ENCODE data around the gene PTTG1IP2. TPM values are rescaled to one million over a fixed set of nuclear protein-coding genes. Genes with fewer than 3 reads are reported as not detected.

PTTG1IP2 gene
- total and polyA plus RNA-seq, 12 donors: not detected

DNA sequence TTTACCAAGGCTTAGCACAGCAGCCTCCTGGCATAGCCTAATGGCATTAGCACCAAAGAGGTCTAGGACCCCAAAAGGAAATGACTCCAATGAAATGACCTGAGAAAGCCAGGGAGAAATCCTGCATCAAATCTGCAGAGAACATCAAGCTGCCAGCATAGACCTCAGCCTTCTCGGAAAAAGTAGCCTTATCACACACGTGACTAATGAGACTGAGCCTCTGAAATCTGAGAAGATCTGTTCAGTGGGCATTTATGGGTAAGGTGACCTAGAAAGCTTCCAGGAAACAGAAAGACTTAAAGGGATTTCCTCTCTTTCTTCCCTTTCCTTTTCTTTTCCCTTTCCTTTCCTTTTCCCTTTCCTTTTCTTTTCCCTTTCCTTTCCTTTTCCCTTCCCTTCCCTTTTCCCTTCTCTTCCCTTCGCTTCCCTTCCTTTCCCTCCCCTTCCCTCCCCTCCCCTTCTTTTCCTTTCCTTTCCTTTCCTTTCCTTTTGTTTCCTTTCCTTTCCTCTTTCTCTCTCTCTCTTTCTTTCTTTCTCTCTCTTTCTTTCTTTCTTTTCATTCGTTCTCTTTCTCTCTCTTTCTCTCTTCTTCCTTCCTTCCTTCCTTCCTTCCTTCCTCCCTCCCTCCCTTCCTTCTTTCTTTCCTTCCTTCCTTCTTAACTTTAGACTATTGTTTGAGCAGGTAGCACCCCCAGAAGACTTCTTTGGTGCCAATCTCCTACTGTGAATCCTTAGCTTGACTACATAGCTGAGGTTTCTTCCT is 23.1 kb upstream of the PTTG1IP2 start:
- Histone ChIP-seq H3K36me3 (no peaks in the 10 kb centered on the region), H3K9me3 (no peaks in the 10 kb centered on the region), H3K27ac (no peak overlapping the region), H3K4me3 (no peak overlapping the region), H3K27me3 (no peaks in the 10 kb centered on the region), H3K4me1 (peaks cover 0 to 6% (median 0%) of the 10 kb centered on the region in 9 donors)
- no peak for ATAC-seq
- WGBS, 2 donors: 61 to 62% methylated on average over 4 of the region's 4 CpGs
- intact Hi-C loops (cut with DNase I): no loop called here
- DNase-seq: no peak
- TF ChIP-seq, protein P1, sequence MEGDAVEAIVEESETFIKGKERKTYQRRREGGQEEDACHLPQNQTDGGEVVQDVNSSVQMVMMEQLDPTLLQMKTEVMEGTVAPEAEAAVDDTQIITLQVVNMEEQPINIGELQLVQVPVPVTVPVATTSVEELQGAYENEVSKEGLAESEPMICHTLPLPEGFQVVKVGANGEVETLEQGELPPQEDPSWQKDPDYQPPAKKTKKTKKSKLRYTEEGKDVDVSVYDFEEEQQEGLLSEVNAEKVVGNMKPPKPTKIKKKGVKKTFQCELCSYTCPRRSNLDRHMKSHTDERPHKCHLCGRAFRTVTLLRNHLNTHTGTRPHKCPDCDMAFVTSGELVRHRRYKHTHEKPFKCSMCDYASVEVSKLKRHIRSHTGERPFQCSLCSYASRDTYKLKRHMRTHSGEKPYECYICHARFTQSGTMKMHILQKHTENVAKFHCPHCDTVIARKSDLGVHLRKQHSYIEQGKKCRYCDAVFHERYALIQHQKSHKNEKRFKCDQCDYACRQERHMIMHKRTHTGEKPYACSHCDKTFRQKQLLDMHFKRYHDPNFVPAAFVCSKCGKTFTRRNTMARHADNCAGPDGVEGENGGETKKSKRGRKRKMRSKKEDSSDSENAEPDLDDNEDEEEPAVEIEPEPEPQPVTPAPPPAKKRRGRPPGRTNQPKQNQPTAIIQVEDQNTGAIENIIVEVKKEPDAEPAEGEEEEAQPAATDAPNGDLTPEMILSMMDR (IDR thresholded peaks at IDR 0.05): no peak

DNA sequence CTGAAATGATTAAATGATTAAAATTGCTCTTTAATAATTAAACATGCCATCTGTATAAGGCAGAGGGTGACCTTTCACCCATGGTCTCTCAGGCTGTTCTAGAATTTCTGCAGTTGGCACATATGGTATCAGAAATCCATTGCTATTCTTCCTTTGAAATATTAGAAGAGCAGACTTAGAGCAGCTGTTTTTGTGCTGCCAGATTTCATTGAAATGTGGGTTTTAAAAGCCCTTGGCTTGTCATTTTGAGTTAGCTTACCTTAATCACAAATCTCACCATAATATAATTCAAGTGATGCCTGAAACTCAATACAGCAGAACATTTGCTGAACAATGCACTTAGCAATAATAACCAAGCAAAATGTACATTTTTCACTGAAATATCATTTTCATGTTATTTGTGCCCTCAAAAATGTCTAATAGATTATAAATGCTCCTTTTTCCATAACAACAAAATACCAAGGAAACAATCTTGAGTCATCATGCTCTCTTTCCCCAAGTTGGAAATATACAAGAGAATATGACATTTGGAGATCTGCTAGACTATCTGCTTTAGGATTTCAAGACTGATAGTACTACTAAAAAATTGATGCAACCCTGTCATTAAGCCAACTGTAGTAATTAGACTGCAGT is 16.1 kb upstream of the PTTG1IP2 start:
- Histone ChIP-seq H3K4me3 (no peak overlapping the region), H3K27me3 (no peaks in the 10 kb centered on the region), H3K36me3 (no peaks in the 10 kb centered on the region), H3K27ac (no peak overlapping the region), H3K9me3 (no peaks in the 10 kb centered on the region), H3K4me1 (peaks cover 0 to 11% (median 6%) of the 10 kb centered on the region in 9 donors)
- intact Hi-C loops (cut with DNase I): loop anchor here in 3 of 10 donors (10.0 kb wide), 2 partner anchors 171 to 581 kb away; no protein-coding TSS in a partner anchor
- ATAC-seq: no peak
- TF ChIP-seq, protein P1 (IDR thresholded peaks at IDR 0.05): no peak
- DNase-seq: no peak

DNA sequence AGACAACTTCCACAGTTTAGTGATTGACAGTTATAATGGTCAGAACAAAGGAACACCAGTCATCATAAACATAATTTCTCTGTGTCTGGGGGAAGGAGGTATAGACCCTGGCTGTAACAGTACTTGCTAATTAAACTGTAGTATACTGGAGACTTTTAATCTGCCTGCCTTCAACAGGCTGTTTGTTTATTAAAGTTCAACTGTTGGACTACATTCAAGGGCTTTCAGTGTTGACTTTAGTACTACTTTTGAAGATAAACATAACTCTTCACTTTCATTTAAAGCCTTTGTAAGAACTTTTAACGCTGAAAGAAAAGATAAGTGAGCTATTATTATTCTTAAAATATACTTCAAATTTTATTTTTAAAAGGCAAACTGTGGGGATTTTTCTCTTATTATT is 15.5 kb upstream of the PTTG1IP2 start:
- Histone ChIP-seq H3K27ac (no peak overlapping the region), H3K9me3 (no peaks in the 10 kb centered on the region), H3K27me3 (no peaks in the 10 kb centered on the region), H3K4me3 (no peak overlapping the region), H3K36me3 (no peaks in the 10 kb centered on the region), H3K4me1 (peaks cover 0 to 11% (median 6%) of the 10 kb centered on the region in 9 donors)
- intact Hi-C loops (cut with DNase I): loop anchor here in 4 of 10 donors (2.0 to 10.0 kb wide), 3 partner anchors 171 to 581 kb away; no protein-coding TSS in a partner anchor
- WGBS, 2 donors: 26 to 29% methylated on average over 1 of the region's 1 CpG
- TF ChIP-seq, protein P1 (IDR thresholded peaks at IDR 0.05): no peak
- DNase-seq: no peak
- no peak for ATAC-seq

DNA sequence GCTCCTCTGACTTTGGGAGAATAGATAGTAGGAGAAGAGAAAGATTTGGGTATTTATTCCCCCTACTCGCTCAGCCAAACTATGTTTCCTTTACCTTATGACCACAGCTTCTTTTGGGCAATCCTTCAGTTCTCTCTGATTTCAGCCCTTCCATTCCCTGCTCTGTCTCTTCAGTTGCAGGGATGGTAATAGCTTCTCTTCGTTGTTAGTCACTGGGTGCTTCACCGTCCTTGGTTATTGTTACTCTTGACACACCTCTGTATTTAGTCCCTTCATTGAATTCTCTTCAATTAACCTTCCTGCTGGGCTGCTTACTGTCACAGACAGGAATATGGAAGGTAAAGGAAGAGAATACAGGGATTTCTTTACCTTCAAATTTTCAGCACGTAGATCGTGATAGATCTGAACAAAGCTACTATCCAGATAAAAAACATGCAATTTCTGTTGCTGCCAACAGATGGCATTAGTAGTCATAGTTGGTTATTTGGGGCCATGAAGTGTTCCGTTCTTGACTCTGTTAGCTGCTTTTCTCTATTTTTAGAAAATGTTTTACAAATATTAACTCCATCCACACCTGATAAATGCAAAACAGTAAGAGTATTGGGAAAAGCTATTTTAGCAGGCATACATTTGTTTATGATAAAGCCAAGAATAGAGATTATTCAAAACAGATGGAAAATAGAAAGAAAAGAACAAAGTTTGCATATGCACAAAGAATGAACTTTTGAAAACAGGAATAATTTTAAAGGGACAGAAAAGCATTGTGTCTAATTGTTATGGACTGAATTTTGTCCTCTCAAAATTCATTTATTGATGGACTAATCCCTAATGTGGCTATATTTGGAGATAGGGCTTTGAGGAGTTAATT is 14.0 kb upstream of the PTTG1IP2 start:
- no peaks in the 10 kb centered on the region for H3K9me3 ChIP-seq
- H3K4me1 ChIP-seq: peaks cover 0 to 11% (median 6%) of the 10 kb centered on the region in 9 donors
- ATAC-seq: peak in 6 of 8 donors; percentile 61 to 71 (median 68)
- H3K27ac ChIP-seq: no peak overlapping the region
- peak overlapping the region in 8 of 10 donors; percentile 7 to 31 (median 20) for H3K4me3 ChIP-seq
- 24% methylated on average over 6 of the region's 6 CpGs for WGBS, 2 donors
- H3K36me3 ChIP-seq: no peaks in the 10 kb centered on the region
- no peaks in the 10 kb centered on the region for H3K27me3 ChIP-seq
- peak in 1 of 2 donors; percentile 11 for DNase-seq
- intact Hi-C loops (cut with DNase I): loop anchor here in 9 of 10 donors (2.0 to 10.0 kb wide), 6 partner anchors 169 to 579 kb away; no protein-coding TSS in a partner anchor
- TF ChIP-seq, protein P1 (IDR thresholded peaks at IDR 0.05): peak; percentile 21 to 81 (median 71)
